ENCODE data around the gene USP6NL.

Gene USP6NL

DNA sequence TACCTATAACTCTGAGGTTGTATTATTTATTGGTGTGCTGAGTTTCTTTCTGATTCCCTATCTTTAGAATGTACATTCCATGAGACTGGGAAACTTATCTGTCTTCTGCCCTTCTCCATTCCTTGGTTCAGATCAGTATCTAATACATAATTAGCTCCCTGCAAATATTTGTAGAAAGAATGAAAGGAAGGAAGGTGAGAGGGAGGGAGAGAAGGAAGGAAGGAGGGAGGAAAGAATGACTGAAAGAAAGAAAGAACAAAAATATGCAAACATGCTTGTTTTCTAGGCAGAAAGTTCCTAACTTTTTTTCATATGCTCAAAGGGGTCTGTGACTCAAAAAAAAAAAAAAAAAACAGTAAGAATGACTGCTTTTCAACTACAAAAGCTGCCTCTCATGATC is 3.9 kb upstream of the USP6NL start:
- DNase-seq: no peak

DNA sequence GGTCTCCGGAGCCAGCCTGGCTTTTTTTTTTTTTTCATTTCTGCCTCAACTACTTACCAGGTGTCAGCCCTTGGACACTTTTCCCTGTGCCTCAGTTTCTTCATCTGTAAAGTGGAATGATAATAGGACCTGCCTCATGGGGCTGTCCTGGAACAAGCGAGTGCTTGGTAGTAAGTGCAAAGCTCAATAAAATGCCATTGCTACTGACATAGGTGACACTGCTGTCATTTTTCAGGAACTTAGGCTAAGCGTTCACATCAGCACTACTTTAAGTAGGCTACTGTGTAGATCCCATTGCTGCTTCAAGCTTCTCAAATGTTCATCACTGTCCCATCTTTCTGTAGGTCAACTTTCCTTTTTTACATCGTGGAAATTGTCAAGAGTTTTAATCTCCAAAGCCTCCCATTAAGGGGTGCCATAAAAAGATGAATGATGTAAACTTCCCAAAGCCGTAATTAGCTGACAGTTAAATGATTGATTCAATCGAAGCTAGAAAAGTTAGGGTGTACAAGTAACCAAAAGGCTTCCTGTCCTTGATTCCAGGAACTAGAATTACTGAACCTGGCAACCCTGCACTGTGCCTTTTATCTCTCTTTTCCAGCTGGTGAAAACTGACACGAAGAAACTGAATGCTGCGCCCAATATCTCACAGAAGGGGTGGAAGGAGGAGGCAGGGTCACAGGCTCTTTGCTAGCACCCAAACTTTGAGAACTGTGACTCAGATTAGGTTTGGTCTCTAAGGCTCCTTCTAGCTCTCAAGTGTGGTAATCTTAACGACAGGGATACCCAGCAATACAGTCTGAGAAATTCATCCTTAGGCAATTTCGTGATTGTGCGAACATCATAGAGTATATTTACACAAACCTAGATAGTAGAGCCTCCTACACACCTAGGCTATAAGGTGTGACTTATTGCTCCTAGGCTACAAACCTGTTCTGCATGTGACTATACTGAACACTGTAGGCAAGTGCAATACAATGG is 861 bp upstream of the USP6NL start:
- DNase-seq: no peak

DNA sequence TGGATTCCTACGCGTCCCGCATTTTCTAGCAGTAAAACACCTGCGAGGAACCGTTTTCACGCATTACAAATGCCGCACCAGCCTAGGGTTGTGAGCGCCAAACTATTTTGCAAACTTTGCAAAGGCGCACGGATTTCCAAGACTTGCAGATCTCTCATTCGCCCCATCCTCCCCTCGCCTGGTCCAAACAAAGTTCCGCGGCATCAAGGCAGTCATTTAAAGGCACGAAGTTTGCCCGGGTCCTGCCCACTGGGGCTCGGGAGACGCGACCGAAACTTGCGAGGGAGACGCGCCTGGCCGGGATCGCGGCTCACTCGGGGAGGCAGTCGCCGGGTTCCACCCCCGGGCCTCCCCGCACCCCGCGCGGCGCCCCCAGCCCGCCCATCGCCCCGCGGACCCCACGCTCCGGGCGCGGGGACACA is 613 bp downstream of the USP6NL start:
- DNase-seq: no peak

DNA sequence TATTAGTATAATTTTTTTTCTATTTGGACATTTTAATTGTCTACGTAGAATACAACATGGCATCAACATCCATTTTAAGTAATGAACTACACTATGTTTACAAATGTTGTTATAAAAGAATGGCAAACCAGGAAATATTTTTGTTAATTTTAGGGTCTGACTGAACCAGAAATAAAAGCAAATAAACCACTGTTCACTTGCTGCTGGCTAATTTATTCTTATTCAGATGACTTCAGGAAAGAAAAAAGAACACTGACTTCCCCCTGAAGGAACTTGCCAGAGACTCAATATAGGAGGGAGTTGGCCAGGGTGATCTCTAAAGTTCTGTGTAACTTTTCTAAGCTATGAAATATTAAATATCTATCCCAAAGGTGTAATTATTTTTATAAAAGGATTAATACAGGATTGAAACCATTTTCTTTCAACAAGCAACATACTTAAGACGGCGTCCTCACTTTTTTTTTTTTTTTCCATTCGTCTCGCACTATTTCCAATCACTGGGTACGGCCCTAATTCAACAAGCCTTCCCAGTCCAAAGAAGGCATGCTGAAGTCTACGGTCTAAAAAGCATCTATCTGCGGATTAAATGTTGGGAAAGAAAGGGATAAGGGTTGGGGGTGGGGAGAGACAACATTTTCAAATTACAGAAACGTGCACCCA is 1.2 kb downstream of the USP6NL start:
- DNase-seq: no peak

DNA sequence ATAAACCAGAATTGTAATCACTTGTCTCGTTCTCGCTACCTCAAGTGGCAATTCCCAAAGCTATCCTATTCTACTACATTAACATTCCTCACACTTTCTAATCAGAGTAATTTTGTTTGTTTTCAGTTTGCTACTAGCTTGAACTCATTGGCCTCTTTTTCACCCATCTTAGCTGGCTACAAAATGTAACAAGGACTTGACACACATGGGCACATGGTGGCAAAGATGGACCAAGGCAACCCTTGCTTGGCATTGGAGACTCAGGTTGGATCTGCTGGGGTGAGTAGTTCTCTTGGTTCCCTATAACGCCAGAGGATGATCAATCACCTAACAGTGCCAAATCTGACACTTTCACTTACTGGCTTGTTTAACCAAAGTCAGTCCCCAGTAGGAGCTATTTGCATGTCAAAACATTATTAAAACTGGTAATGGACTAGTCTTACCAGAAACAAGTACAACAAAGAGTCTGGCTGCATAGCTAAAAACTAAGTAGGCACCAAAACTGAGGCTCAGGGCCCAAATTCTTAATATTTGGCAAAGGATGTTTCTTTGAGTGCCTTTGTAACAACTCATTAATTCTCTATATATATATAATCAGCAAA is 1.9 kb downstream of the USP6NL start:
- no peak for DNase-seq

DNA sequence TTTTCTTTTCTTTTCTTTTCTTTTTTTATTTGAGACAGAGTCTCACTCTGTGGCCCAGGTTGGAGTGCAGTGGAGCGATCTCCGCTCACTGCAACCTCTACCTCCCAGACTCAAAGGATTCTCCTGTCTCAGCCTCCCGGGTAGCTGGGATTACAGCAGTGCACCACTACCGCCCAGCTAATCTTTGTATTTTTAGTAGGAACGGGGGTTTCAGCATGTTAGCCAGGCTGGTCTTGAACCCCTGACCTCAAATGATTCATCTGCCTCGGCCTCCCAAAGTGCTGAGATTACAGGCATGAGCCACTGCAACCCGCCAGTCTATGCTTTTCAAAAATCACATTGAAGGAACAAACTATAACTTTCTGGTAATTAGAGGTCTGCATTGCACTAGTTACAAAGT is 2.4 kb downstream of the USP6NL start:
- no peak for DNase-seq

DNA sequence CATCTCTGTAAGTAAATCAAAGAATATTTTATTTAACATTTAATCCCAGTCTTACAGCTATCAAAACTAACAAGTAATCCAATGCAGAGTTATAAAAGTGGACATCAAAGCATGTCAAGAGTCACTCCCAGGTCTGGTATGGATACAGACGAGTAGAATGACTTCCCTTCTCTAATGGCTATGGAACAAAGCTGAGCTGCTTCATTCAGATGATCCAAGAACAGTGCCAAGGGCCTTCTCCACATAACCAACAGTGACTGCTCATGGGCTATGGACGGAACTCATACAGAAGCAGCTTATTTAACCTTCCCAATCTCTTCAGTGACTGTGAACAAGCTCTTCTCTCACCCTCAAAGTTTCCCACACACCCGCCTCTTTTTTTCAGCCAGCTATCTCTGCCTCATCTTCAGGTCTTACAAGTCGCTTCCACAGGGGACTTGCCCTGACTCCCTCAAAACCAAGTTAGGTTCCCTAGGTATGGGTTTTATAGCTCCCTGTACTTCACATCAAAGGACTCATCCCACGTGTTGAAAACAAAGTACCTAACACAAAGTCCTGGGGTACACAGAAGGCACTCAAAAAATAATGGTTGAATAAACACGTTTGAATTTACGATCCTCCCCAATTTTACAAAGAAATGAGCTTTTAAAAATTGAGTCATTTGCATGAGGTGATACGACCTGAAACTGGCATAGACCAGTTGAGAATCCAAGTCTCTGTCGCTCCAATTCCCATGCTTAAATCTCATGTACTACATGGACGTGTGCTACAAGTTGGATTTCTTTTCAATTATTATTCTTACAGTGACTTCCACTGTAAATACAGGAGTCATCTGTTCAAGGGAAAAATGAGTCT is 3.1 kb downstream of the USP6NL start:
- DNase-seq: no peak

DNA sequence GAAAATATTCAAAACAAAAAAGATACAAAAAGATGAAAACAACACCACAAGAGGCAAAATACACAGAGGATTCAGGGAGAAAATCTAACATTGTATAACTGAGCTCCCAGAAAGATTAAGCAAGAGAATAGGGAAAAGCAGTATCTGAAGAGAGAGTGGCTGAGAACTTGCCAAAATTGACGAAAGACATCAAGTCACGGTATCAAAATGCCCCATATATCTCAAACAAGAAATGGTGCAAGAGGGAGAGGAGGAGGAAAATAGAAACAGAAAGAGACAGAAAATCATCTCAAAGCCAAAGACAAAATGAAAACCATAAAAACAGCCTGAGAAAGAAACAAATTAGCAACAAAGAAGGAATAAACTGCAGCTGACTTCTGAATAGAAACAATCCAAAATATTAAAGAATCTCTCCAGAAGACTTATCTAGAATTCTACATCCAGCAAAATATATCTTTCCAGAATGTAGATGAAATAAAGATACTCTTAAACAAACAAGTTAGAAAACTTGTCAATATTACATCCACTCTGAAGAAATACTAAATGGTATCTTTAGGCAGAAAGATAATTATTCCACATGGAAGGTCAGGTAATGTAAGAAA is 5.5 kb downstream of the USP6NL start:
- DNase-seq: no peak

DNA sequence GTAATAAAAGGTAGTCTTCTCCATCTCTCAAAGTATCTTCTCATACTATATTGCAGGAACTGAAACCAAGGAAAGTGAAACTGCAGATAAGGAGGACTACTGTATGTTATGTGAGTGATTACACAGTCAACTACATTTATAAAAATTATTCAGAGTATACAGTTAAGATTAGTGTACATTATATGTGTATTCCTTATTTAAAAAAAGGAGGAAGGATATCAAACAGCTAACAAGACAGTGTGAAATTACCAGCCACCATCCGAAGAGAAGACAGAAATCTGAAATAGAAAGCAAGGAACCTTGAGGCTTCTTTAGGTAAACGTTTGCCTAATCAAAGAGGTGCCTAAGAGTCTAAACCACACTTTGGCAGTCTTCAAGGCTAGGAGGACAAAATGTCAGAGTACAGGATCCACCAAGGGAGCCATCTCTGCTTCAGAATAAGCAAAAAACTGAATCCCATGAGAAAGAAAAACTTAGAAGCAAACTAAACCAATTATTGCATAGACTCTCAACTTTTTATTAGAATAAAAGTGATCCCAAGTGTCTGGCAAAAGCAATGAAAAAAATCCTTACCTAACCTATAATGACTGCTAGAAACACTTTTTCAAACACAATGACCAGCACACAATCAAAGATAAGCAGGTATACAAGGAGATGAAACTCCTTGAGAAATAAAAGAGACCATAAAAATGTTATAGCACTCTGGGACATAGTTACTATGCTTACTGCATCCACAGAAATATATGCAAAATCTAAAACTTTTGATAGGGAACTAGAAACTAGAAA is 6.4 kb downstream of the USP6NL start:
- DNase-seq: no peak

DNA sequence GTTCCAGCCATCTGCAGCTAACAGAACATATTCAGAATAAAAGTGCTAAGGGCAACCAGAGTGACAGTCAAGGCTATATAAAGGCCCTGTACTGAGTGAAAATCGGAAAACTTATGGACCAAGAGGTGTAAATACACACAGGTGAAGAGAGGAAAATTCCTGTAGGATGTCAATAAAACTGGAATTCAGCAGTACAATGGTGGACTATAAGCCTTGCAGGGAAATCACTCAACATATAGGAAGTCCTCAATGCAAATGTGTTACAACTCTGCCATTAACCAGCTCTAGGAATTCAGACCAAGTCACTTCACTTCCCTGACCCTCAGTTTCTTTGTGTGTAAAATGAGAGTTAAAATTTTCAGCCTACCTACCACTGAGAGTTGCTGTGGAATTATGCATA is 7.7 kb downstream of the USP6NL start:
- no peak for DNase-seq

DNA sequence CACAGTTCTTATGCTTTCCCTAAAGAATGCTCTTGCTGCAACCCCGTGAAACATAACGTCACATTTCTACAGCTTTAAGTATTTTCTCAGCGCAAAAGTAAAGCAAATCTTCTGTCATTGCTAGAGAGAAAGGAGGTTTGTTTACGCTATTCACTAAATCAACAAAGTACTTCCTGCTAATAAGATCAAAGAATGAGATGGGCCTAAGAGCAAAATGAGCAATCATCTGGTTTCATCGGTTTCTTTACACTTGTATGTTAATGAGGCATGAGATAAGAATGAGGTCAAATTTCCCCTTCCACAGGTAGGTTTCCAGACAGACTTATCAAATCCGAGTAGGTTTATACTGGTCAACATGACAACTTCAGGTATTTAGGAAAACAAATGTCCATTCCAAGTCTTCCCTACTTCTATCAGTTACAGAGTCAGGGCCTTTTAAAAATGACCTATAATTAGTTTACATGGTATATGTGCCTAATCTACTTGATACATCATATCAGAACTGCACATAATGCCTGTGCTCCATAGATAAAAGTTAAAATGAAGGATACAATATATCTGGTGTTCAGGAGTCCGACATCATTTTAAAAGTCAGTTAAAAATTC is 8.4 kb downstream of the USP6NL start:
- no peak for DNase-seq

DNA sequence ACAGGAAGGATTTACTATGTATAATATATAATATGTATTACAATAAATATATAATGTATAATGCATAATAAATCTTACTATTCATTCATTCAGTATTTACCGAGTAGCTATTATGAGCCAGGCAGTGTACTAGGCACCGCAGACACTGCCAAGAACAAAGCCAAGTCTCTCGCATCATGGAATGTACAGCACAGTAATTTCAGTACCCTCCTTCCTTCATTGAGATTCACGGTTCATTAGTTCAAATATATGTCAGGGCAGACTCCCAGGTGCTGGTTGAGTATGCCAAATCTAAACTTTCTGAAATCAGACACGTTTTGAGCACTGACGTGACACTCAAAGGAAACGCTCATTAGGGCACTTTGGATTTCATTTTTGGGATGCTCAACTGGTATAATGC is 9.1 kb downstream of the USP6NL start:
- no peak for DNase-seq

DNA sequence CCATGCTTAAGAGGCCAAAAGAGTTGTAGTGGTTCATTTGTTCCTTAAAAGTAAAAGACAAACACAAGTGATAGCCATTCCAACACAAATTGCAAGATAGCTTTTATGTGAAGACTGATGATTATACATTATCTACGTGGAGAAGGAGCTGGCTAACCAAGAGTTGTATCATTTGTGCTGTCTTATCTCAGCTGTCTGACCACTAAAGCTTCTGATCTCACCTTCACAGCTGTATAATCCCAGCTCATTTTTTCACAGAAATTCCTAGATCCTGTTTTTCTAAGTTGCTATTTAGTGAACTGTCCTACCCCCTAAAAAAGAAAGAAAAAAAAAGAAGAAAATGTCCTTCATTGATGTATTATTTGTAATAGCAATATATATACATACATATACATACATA is 9.8 kb downstream of the USP6NL start:
- no peak for DNase-seq

DNA sequence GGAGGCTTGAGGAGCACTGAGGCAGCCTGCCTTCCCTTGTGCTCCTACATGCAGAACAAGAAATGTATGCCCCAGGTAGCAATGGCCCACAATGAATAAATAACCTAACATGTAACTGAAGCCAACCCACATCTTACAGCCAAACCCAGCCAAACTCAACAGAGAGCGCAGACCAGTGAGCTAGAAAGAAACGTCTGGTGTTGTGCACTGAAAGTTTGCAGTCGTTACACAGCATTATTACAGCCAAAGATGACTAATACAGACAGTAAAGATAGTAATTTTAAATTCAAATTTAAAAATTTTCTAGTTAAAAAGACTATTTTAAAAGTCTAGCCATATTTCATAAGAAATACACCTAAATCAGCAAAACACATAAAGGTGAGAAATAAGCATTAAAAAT is 11.2 kb downstream of the USP6NL start:
- no peak for DNase-seq

DNA sequence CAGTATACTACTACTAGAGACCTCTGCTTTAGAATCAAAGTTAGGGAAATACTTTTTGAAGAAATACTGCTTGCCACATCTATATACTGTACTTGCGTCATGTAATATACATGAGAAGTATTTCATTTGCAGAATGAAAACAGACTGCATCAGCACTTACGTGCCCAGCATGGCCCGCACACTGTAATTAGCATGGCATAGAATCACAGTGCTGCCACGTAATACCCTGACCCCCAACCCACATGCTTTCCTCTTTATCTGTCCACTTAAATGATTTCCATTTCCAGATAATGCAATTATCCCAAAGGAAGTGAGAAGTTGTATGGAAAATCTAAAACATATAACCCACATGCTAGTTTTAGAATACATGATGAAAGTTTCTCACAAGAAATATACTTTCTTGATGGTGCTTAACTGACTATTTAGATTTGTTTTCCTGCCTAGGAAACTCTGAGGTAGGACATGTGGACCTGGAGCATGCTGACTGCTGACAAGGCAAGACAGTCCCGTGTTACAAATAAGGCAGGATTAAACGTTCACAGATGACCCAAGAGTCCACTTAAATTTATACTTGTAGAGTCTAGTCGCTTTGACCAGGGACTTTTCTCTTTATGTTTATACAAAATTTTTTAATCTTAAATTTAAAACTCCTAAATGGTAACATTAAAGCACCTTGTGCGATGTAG is 12.6 kb downstream of the USP6NL start:
- no peak for DNase-seq

DNA sequence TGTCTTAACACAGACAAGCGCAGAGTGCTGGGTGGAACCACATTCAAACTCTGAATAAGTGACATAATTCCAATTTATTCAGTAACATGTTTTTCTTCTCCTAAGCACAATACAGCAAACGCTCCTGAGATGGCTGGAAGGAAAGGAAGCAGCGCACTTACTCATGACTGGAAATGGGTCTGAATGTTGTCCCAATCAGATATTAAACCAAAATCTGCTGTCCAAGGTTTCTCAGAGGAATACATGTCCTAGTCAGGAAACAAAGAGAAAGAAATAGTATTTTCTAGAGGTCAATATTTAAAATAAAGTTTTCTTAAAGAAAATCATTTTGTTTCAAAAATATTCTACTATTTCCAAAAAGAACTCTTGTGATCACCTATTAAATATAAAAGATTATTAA is 14.0 kb downstream of the USP6NL start:
- no peak for DNase-seq

DNA sequence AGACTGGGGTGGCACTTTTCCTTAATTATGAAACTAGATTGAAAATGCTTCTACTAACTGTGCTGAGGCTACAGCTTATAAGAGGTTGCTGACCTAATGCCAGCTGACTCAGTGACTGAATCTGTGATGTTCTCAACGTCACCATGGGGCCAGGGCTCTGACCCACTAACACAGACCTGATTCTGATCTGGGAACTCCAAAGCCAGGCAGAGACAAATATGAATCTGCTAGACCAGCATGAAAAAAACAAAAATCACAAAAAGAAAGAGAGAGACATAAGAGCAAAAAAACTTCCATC is 16.1 kb downstream of the USP6NL start:
- no peak for DNase-seq

DNA sequence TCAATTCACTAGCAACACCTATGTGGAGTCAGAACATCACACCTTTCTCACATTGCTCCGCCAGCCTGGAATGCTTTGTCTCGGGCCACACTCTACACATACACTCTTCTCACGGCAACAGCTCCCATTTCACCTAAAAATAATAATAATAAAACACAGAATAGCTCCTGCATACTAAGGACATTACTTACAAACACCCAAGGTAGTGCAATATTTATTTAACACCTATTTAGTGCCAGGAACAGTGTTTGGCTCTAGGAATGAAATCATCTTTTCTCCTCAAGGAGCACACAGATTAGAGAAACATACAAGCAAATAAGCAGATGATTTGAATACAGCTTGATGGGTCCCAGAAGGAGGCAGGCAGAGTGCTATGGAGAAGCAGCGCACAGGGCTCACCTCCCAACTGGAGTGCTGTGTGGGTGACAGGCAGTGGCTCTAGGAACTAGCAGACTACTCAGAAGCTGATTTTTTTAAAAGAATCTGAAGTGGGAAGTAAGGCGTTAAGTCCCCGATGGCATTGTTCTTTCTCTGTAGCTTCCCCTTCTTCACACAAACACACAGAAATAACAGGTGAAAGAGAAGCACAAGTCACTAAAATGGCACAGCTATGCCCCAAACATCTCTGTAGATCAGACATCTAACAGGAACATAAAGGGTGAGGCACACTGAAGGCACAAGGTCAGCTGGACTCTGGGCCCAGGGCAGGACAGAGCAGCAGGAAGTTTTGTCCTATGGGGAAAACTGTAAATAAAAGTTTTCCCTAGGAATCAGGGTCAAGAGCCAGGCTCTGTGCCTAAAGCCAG is 16.7 kb downstream of the USP6NL start:
- DNase-seq: no peak

DNA sequence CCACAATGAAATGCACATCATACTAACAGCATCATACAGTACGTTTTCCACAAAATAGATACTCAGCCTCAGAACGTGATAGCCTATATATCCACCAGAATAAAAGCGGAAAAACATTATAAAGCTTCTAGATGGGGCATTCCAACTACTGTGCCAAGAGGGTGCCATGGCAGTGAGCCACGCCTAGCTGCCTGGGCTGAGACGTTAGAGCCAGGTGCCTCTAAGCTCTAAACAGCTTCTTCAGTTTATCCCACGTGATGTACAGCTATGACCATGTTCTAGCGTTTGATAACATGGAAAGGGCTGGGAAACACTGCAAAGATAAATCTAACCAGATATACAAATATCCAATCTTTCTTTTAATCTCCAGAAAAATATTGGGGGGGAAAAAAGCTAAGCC is 17.8 kb downstream of the USP6NL start:
- DNase-seq: no peak

DNA sequence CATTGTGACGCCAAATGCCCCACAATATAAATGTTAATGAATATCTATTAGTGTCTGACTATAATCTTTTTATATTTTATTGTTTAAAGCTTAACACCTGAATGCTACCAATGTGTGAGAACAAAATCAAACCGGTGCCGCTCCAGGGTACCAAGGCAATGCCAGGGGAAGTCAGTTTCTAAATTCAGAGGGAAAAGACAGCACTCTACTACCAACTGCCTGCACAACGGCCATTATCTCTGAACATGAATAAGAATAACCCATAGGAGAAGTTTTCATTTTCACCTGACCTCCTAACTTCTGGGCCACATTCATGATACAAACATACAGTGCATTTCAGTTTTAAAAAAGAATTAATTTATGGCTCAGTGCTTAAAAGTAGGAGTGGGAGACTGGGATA is 21.7 kb downstream of the USP6NL start:
- no peak for DNase-seq

All from NCI-H226 (cell line).